ENCODE measurements around the gene GRIN3A.

The GRIN3A gene

DNA sequence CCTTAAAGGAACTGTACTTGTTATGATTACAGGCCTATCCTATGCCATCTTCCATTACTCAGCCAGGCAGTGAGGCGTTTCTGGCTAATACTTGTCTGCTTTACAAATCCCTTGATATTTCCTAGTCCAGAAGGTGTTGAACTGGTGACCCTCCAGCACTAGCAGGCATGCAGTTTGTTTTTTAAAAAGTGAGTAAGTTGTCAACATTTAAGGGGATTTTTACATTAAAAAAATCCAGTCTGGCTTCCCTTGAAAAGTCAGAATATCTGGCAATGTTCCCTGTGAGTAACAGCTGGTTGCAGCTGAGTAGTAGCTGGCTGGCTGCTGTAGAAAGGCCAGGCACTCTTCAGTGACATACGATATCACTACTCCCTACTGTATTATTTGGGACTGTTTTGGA lies 21.8 kb downstream of the GRIN3A start:
- no peak for TF ChIP-seq CTCF (IDR thresholded peaks at IDR 0.05)

DNA sequence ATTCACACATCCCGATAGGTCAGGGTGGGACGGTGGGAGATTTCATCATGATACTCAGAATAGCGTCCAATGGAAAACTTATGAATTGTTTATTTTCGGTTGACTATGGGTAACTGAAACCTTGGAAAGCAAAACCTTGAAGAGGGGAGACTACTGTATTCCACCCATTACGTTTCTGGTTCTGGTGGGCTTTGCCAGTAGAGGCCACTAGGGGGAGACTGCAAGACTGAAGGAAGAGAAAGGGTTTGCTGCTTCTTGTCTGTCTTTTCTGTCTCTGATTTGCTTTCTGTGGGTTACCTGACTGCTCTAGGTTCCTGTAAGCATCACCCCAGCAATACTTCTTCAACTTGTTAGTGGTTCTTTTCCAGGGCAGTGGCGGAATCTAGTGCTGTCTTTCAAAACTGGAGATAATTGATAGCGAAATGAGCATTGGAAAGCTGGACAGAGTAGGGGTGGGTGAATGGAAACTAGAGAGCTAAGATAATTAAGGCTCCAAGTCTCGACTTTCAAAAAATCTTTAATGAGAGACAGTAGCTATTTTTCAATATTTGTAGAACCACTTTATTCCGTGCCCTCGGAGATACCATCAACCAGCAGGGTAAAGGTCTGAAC lies 27.0 kb downstream of the GRIN3A start:
- TF ChIP-seq CTCF (IDR thresholded peaks at IDR 0.05) = peak; percentile 92

- no peak for TF ChIP-seq CTCF (IDR thresholded peaks at IDR 0.05)
These were observed 29.6 kb downstream of the GRIN3A start for GRCh38 chr9:101708855-101709254.

- TF ChIP-seq CTCF (IDR thresholded peaks at IDR 0.05) = no peak
These were observed 30.7 kb downstream of the GRIN3A start for GRCh38 chr9:101707721-101708120.

GRCh38 chr9:101706997-101707396 lies 31.4 kb downstream of the GRIN3A start:
- no peak for TF ChIP-seq CTCF (IDR thresholded peaks at IDR 0.05)

- TF ChIP-seq CTCF (IDR thresholded peaks at IDR 0.05) = no peak
These were observed 32.1 kb downstream of the GRIN3A start for GRCh38 chr9:101706261-101706798.

GRCh38 chr9:101705135-101705661 lies 33.2 kb downstream of the GRIN3A start:
- TF ChIP-seq CTCF (IDR thresholded peaks at IDR 0.05) = peak; percentile 22; the same call in 1 of the 2 replicates
